Karpas-422 (cell line): ENCODE data around the gene PQBP1. TPM values are rescaled to one million over a fixed set of nuclear protein-coding genes. Genes with fewer than 3 reads are reported as not detected.
"Not testable (repeated sequence)": the region's sequence is repeated elsewhere in the genome, so short reads cannot be mapped to it uniquely, and the experiment has no call there.

Experiments used
- DNase-seq: peaks from one replicate; pipeline ENCODE4 v3.0.0-alpha.2; 2015
- H2AFZ ChIP-seq: fragments of 200-600 bp; sonication (generic); 2 replicates; pipeline ENCODE4 v1.6.1; 2014; ENCODE audit warnings: antibody characterized with exemption, low read length, mixed read lengths
- H3K27ac ChIP-seq: fragments of 200-600 bp; sonication (generic); 2 replicates; pipeline ENCODE4 v1.5.1; 2014; ENCODE audit warnings: mild to moderate bottlenecking, low read length, moderate library complexity
- H3K27me3 ChIP-seq: fragments of 200-600 bp; sonication (generic); 2 replicates; pipeline ENCODE4 v1.6.1; 2014; ENCODE audit warnings: low read length, mixed read lengths
- H3K36me3 ChIP-seq: fragments of 200-600 bp; sonication (generic); 2 replicates; pipeline ENCODE4 v1.6.1; 2014; ENCODE audit warnings: low read length, mixed read lengths; ENCODE audit not compliant: insufficient read depth
- H3K4me1 ChIP-seq: fragments of 200-600 bp; sonication (generic); 2 replicates; pipeline ENCODE4 v1.6.1; 2014; ENCODE audit warnings: mild to moderate bottlenecking, low read length, mixed read lengths
- H3K4me2 ChIP-seq: fragments of 200-600 bp; sonication (generic); 2 replicates; pipeline ENCODE4 v1.6.1; 2014; ENCODE audit warnings: low read length, low read depth, mild to moderate bottlenecking; ENCODE audit not compliant: poor library complexity, severe bottlenecking
- H3K4me3 ChIP-seq: fragments of 200-600 bp; sonication (generic); 2 replicates; pipeline ENCODE4 v1.5.1; 2014; ENCODE audit warnings: mild to moderate bottlenecking, antibody characterized with exemption, low read length, mixed read lengths
- H3K79me2 ChIP-seq: fragments of 200-600 bp; sonication (generic); 2 replicates; pipeline ENCODE4 v1.6.1; 2014; ENCODE audit warnings: mild to moderate bottlenecking, low read length, mixed read lengths
- H3K9ac ChIP-seq: fragments of 200-600 bp; sonication (generic); 2 replicates; pipeline ENCODE4 v1.6.0; 2014; ENCODE audit warnings: low read length
- H3K9me2 ChIP-seq: fragments of 200-600 bp; sonication (generic), shearing (Covaris generic); replicated peaks from 2 replicates; pipeline ENCODE4 v1.6.0; 2014; ENCODE audit warnings: mild to moderate bottlenecking, low read length, moderate library complexity; ENCODE audit not compliant: insufficient read depth
- H3K9me3 ChIP-seq: fragments of 300-700, 200-600 bp; sonication (generic); 2 replicates; pipeline ENCODE4 v1.6.1; 2014; ENCODE audit warnings: low read length, mixed read lengths
- H4K20me1 ChIP-seq: fragments of 200-600 bp; sonication (generic); 2 replicates; pipeline ENCODE4 v1.6.1; 2014; ENCODE audit warnings: mild to moderate bottlenecking, antibody characterized with exemption, low read length, low read depth; ENCODE audit not compliant: insufficient read depth
- total RNA-seq: library from RNA; depleted of rRNA; stranded (reverse); fragments of >200 nt; shearing (Covaris generic); gene quantifications from 2 replicates; pipeline ENCODE4 v1.2.3, GENCODE V29; 2014; ENCODE audit warnings: low replicate concordance

Gene PQBP1
- total RNA-seq, 1 experiment from 2014 or later = 40.3 TPM

DNA sequence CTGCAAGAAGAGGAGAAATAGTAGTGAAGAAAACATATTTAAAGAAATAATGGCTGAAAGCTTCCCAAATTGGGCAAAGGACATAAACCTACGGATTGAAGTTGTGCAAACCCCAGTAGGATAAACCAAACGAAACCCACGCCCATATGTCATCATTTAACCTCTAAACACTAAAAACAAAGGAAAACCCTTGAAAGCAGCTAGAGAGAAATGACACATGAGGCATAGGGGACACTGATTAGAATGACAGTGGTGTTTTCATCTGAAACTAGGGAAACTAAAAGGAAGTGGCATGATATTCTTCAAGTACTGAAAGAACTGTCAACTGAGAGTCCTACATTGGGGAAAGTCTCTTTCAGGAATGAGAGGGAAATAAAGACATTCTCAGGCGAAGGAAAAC lies 20.8 kb upstream of the PQBP1 start:
- H2AFZ ChIP-seq, H3K9me2 ChIP-seq, DNase-seq, H3K9ac ChIP-seq, H4K20me1 ChIP-seq, H3K9me3 ChIP-seq, H3K27ac ChIP-seq, H3K79me2 ChIP-seq, H3K4me1 ChIP-seq, H3K4me2 ChIP-seq, H3K4me3 ChIP-seq, H3K36me3 ChIP-seq, H3K27me3 ChIP-seq: not testable (repeated sequence)

DNA sequence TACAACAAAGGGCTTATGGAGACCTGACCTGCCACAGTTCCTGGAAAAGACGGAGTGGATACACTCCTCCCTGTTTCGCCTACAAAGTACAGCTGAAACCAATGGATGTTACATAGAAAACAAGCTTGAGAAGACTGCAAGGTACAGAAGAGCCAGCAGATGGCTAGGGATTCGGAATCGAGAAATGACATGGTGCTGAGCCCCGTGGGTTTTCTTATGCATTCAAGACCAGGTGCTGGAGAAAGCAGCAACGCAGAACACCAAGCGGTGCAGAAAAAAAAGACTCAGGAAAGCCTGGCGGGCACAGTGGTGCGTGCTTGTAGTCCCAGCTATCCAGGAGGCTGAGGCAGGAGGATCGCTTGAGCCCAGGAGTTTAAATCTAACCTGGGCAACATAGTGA lies 14.0 kb upstream of the PQBP1 start:
- H3K4me2 ChIP-seq = no peak overlapping the region
- DNase-seq = no peak
- no peak overlapping the region for H2AFZ ChIP-seq

DNA sequence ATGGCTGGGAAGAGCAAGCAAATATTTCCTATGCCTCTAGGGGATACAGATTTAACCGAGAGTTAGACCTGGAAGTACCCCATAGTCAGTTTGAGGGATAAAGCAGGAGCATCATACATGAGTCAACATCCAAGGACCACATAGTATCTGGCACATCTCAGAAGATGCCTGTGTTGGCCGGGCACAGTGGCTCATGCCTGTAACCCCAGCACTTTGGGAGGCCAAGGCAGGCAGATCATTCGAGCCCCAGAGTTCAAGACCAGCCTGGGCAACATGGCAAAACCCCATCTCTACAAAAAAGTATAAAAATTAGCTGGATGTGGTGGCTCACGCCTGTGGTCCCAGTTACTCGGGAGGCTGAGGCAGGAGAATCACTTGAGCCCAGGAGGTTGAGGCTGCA lies 11.1 kb upstream of the PQBP1 start:
- not testable (repeated sequence) for H3K27me3 ChIP-seq, H3K9me3 ChIP-seq, H3K79me2 ChIP-seq, H2AFZ ChIP-seq, H4K20me1 ChIP-seq, H3K9ac ChIP-seq, H3K27ac ChIP-seq, H3K4me2 ChIP-seq, H3K36me3 ChIP-seq, H3K4me1 ChIP-seq, H3K9me2 ChIP-seq, DNase-seq, H3K4me3 ChIP-seq

More for the DNA sequence above, 14.0 kb upstream of the PQBP1 start:
- H3K9me2 ChIP-seq = no peaks in the 10 kb centered on the region
- no peak overlapping the region for H3K9ac ChIP-seq
- no peaks in the 10 kb centered on the region for H3K36me3 ChIP-seq
- H4K20me1 ChIP-seq = no peaks in the 10 kb centered on the region
- H3K27ac ChIP-seq = no peak overlapping the region
- H3K9me3 ChIP-seq = no peaks in the 10 kb centered on the region
- no peaks in the 10 kb centered on the region for H3K27me3 ChIP-seq
- no peaks in the 10 kb centered on the region for H3K4me1 ChIP-seq
- no peak overlapping the region for H3K4me3 ChIP-seq
- H3K79me2 ChIP-seq = no peaks in the 10 kb centered on the region

DNA sequence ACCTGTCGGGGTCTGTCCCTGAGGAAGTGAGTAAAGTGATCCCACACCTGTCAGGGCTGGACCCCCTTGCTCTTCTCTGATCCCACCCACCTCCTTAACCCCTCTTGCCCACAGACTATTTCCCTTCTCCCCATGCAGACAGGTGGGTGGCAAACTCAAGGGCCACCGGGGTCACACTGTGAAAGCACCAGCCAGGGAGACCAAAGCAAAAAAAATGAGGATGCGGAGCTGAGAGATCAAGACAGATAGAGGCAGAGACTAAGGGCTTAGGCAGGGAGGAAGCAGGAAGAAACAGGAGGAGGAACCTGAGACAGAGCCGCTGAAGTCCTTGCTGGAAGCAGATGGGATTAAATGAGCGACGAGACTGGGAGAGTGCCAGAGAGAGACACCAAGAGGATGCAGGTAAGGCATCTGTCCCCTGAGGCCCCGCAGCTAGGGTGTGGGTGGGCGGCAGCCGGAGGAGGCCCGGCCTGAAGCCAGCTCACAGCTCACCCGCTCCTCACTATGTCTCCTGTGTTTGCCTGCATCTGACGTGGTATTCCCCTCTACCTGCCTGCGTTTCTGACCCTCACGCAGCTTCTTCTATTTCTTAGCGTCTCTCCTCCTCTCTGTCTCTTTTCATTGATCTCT lies 7.3 kb upstream of the PQBP1 start:
- Histone ChIP-seq H3K9me2 (no peaks in the 10 kb centered on the region), H3K36me3 (no peaks in the 10 kb centered on the region), H3K79me2 (no peaks in the 10 kb centered on the region), H3K4me3 (no peak overlapping the region), H3K9me3 (no peaks in the 10 kb centered on the region), H3K4me1 (peaks cover 11% of the 10 kb centered on the region), H3K4me2 (no peak overlapping the region), H2AFZ (no peak overlapping the region), H4K20me1 (peaks cover 6% of the 10 kb centered on the region; the same call in 1 of the 2 replicates), H3K27ac (no peak overlapping the region), H3K27me3 (no peaks in the 10 kb centered on the region), H3K9ac (no peak overlapping the region)
- no peak for DNase-seq

DNA sequence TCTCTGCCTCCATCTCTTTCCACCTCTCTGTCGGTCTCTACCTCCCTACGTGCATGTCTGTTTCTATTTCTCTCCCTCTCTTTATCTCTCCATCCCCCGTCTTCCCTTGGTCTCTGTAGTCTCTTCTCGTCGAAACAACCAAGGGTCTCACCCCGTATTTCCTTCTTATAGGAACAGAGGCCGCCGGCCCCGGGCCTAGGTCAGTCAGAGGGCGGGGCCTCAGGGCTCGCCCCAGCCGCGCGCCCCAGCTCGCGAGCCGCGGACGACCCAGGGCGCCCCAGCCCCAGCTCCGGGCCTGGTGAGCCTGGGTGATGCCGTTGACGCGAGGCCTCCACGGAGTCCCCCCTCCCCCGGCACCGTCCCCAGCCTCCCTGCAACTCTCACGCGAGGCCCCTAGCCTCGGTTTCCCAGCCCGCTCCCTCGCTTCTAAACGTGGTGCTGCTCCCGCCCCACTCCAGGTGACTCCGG lies 6.8 kb upstream of the PQBP1 start:
- no peaks in the 10 kb centered on the region for H3K9me2 ChIP-seq
- no peak overlapping the region for H3K27ac ChIP-seq
- no peaks in the 10 kb centered on the region for H3K9me3 ChIP-seq
- no peak for DNase-seq
- peaks cover 11% of the 10 kb centered on the region for H3K4me1 ChIP-seq
- peak overlapping the region; percentile 66 for H3K4me2 ChIP-seq
- peaks cover 6% of the 10 kb centered on the region; the same call in 1 of the 2 replicates for H4K20me1 ChIP-seq
- H3K9ac ChIP-seq = peak overlapping the region; percentile 24
- H3K79me2 ChIP-seq = no peaks in the 10 kb centered on the region
- H3K4me3 ChIP-seq = peak overlapping the region; percentile 35
- H2AFZ ChIP-seq = no peak overlapping the region
- H3K27me3 ChIP-seq = no peaks in the 10 kb centered on the region
- no peaks in the 10 kb centered on the region for H3K36me3 ChIP-seq

DNA sequence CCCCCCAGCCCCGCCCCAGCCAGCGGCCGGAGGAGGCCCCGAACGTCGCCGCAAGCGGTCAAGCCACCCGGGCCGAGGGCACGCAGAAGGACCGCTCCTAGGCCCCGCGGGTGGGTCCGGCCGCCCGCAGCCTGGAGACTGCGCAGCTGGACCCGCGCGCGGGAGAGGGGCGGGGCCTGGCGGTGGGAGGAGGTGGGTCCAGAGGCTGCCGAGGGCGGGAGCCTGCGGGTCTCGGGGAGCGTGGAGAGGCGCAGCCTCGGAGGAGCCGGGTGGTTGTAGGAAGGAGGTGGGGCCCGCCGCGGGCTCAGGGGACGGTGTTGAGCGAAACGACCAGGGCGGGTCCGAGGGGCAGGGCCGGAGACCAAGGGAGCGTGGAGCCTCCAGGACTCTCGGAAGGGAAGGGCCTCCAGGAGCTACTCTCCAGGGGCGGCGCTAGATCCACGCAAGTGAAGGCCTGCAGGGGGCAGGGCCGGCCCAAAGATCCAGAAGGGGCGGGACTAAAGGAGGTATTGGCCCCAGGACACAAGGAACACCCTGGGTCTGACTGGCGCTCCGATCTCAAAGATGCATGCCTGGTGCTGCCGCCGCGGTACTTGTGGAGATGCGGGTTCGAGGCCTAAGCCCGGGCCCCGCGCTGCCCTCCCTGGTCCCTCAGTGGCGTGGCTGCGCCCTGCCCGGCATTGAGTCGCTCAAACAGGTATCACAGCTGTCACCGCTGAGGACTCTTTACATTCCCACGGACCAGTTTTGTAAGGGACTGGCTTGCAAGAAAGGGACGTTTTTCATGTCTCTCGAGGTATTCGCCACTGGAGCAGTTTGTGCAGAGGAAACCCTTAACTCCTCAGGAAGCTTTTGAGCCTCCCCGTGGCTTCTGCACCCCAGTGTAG lies 6.1 kb upstream of the PQBP1 start:
- H3K27me3 ChIP-seq = no peaks in the 10 kb centered on the region
- H3K4me3 ChIP-seq = peak overlapping the region; percentile 35
- H3K36me3 ChIP-seq = no peaks in the 10 kb centered on the region
- peaks cover 4% of the 10 kb centered on the region for H3K79me2 ChIP-seq
- H3K9ac ChIP-seq = peak overlapping the region; percentile 24
- peaks cover 6% of the 10 kb centered on the region; the same call in 1 of the 2 replicates for H4K20me1 ChIP-seq
- H3K27ac ChIP-seq = no peak overlapping the region
- no peaks in the 10 kb centered on the region for H3K9me3 ChIP-seq
- peaks cover 15% of the 10 kb centered on the region for H3K4me1 ChIP-seq
- DNase-seq = peak; percentile 79
- H3K4me2 ChIP-seq = peak overlapping the region; percentile 66
- H2AFZ ChIP-seq = no peak overlapping the region
- H3K9me2 ChIP-seq = no peaks in the 10 kb centered on the region

DNA sequence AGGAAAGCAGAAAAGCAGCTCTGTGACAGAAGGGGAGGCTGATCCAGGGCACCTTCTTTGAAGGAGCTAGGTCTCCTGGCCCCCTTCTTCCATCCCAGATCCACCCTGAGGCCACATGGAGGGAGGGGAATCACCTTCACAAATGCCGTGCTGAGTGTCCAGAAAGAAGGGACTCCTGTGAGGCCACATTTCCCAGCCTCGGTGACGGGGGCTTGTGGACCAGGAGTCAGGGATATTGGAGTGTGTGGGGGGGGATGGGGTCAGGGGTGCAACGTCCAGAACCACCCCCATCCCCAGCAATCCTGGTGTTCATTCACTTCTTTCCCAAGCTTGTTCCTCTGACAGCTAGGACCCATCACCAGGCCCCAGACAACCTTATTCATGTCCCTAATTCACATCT lies 4.8 kb upstream of the PQBP1 start:
- no peaks in the 10 kb centered on the region for H3K27me3 ChIP-seq
- H4K20me1 ChIP-seq = peaks cover 6% of the 10 kb centered on the region; the same call in 1 of the 2 replicates
- DNase-seq = no peak
- no peak overlapping the region for H3K27ac ChIP-seq
- H3K9ac ChIP-seq = no peak overlapping the region
- no peaks in the 10 kb centered on the region for H3K9me2 ChIP-seq
- H3K36me3 ChIP-seq = no peaks in the 10 kb centered on the region
- H3K4me3 ChIP-seq = no peak overlapping the region
- H3K4me2 ChIP-seq = no peak overlapping the region
- peaks cover 13% of the 10 kb centered on the region for H3K79me2 ChIP-seq
- no peaks in the 10 kb centered on the region for H3K9me3 ChIP-seq
- H2AFZ ChIP-seq = no peak overlapping the region
- peaks cover 17% of the 10 kb centered on the region for H3K4me1 ChIP-seq

DNA sequence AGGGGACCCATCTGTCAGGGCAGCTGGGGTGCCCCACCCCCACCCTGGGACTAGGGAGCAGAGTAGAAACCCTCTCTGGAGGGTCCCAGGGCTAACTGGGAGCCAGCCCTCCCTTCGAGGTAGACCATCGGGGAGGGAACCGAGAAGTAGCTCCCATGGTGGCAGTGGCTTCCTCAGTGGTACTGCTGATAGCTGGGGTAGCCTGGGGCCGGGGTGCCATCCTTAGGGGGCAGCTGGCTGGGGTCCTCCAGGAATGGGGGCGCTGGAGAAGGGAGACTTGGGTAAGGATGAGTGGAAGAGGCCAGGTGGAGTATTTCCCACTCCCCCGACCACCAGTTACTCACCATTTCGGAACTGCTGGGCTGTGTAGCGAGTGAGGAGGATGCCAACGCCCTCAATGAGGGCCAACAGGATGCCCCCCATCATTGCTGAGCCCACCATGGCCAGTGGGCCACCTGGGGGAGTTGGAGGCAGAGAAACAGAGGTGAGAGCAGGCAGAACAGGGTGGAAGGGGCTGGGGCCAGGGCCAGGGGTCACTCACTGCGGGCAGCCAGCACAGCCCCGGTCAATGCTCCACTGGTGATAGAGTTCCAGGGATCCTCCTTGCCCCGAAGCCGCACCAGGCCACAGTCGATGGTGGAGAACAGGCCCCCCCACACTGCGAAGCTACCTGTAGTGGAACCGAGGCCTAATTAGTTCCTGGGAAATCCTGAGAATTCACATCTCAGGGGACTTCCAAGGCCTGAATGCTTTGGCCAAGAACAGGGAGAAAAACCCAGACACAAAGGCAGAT lies 4.0 kb upstream of the PQBP1 start:
- Histone ChIP-seq H2AFZ (no peak overlapping the region), H3K4me1 (peaks cover 21% of the 10 kb centered on the region), H3K79me2 (peaks cover 13% of the 10 kb centered on the region), H3K4me3 (no peak overlapping the region), H3K27me3 (no peaks in the 10 kb centered on the region), H4K20me1 (peaks cover 6% of the 10 kb centered on the region; the same call in 1 of the 2 replicates), H3K27ac (no peak overlapping the region), H3K36me3 (no peaks in the 10 kb centered on the region), H3K9me3 (no peaks in the 10 kb centered on the region), H3K9me2 (no peaks in the 10 kb centered on the region), H3K9ac (no peak overlapping the region), H3K4me2 (no peak overlapping the region)
- DNase-seq = no peak
